Measurements from ENCODE around the gene DHRS3.
A peak's percentile ranks its signal among the peaks of the same experiment; 100 is the strongest.
"Not testable (repeated sequence)": the region's sequence is repeated elsewhere in the genome, so short reads cannot be mapped to it uniquely, and the experiment has no call there.

The DHRS3 gene

GRCh38 chr1:12617901-12618660 lies at the start of gene DHRS3:
Gene DHRS3 (minus strand): TSS chr1:12618210. CDS start chr1:12617348, 862 bp downstream.
- DNase-seq, result peak; percentile 74

GRCh38 chr1:12666141-12666735 lies 48.2 kb upstream of the DHRS3 start:
- DNase-seq, result no peak

GRCh38 chr1:12665511-12665910 lies 47.5 kb upstream of the DHRS3 start:
- DNase-seq, result no peak

GRCh38 chr1:12662556-12662955 lies 44.5 kb upstream of the DHRS3 start:
- no peak for DNase-seq

- DNase-seq, result no peak
Observed at GRCh38 chr1:12661606-12662219, 43.7 kb upstream of the DHRS3 start.

- peak; percentile 77 for DNase-seq
Observed at GRCh38 chr1:12658531-12659453, 40.8 kb upstream of the DHRS3 start.

- not testable (repeated sequence) for DNase-seq
Observed at GRCh38 chr1:12657885-12658512, 40.0 kb upstream of the DHRS3 start.

- no peak for DNase-seq
Observed at GRCh38 chr1:12657060-12657884, 39.3 kb upstream of the DHRS3 start.

GRCh38 chr1:12656575-12656974 lies 38.6 kb upstream of the DHRS3 start:
- DNase-seq, result no peak

GRCh38 chr1:12654657-12655056 lies 36.6 kb upstream of the DHRS3 start:
- DNase-seq, result no peak

GRCh38 chr1:12654004-12654567 lies 36.1 kb upstream of the DHRS3 start:
- no peak for DNase-seq

GRCh38 chr1:12649971-12650421 lies 32.0 kb upstream of the DHRS3 start:
- DNase-seq, result no peak

GRCh38 chr1:12648741-12649140 lies 30.7 kb upstream of the DHRS3 start:
- no peak for DNase-seq

- not testable (repeated sequence) for DNase-seq
Observed at GRCh38 chr1:12645401-12645800, 27.4 kb upstream of the DHRS3 start.

GRCh38 chr1:12644829-12645228 lies 26.8 kb upstream of the DHRS3 start:
- DNase-seq, result no peak

- no peak for DNase-seq
Observed at GRCh38 chr1:12644237-12644636, 26.2 kb upstream of the DHRS3 start.

GRCh38 chr1:12643785-12644184 lies 25.8 kb upstream of the DHRS3 start, which contains the start of gene AADACL4:
Gene AADACL4 (plus strand): TSS chr1:12644085. CDS start chr1:12644547, 462 bp downstream.
- no peak for DNase-seq

GRCh38 chr1:12643079-12643478 lies 25.1 kb upstream of the DHRS3 start:
- DNase-seq, result no peak

GRCh38 chr1:12640958-12641272 lies 22.9 kb upstream of the DHRS3 start:
- no peak for DNase-seq

GRCh38 chr1:12640237-12640957 lies 22.4 kb upstream of the DHRS3 start:
- DNase-seq, result no peak

- DNase-seq, result no peak
Observed at GRCh38 chr1:12637693-12638092, 19.7 kb upstream of the DHRS3 start.

Data from CD4-positive, alpha-beta T cell treated with Interleukin-12 subunit alpha and Interleukin-12 subunit beta, for 1 hour (primary cell).